ENCODE measurements around the gene RHD. TPM values are rescaled to one million over a fixed set of nuclear protein-coding genes. Genes with fewer than 3 reads are reported as not detected.

The RHD gene
- polyA plus RNA-seq, 1 of the 3 experiments (the other 2 are of a cell fraction), result not detected

- peak overlapping the region in 1 of 2 experiments; percentile 78; a peak in 2 of 4 replicates for H3K27ac ChIP-seq (ENCODE audit: low read depth in 2 of 2, low read length in 1 of 2)
- peaks cover 31 to 50% of the 10 kb centered on the region in 2 experiments for H3K36me3 ChIP-seq (replicated peaks in 1 of 2; ENCODE audit: control insufficient read depth in 1 of 2, insufficient read depth in 2 of 2, low read length in 1 of 2)
- H3K9me2 ChIP-seq, result no peaks in the 10 kb centered on the region
- H2AFZ ChIP-seq (ENCODE audit: low read depth), result no peak overlapping the region
- no peak overlapping the region for H3K4me3 ChIP-seq (ENCODE audit: low read depth in 2 of 2, low read length in 1 of 2)
- TF ChIP-seq GATA2 (CRISPR knock-in tag; IDR thresholded peaks at IDR 0.05) (no peak), MXI1 (IDR thresholded peaks at IDR 0.05; ENCODE audit: low read depth, low read length) (no peak), FOSL2 (IDR thresholded peaks at IDR 0.05; ENCODE audit: borderline replicate concordance, low read depth) (peak; percentile 46; the same call in 1 of the 2 replicates), GABPA (IDR thresholded peaks at IDR 0.05; ENCODE audit: low read depth) (no peak), RAD21 (IDR thresholded peaks at IDR 0.05; ENCODE audit: low read length) (no peak), PBX3 (IDR thresholded peaks at IDR 0.05) (no peak), JUND (IDR thresholded peaks at IDR 0.05) (peak; percentile 23; the same call in 1 of the 2 replicates), FOXJ3 (CRISPR knock-in tag; IDR thresholded peaks at IDR 0.05) (no peak), NRF1 (IDR thresholded peaks at IDR 0.05; ENCODE audit: low read depth, low read length) (no peak), CTCF (IDR thresholded peaks at IDR 0.05) (no peak)
- TF ChIP-seq, protein P1, sequence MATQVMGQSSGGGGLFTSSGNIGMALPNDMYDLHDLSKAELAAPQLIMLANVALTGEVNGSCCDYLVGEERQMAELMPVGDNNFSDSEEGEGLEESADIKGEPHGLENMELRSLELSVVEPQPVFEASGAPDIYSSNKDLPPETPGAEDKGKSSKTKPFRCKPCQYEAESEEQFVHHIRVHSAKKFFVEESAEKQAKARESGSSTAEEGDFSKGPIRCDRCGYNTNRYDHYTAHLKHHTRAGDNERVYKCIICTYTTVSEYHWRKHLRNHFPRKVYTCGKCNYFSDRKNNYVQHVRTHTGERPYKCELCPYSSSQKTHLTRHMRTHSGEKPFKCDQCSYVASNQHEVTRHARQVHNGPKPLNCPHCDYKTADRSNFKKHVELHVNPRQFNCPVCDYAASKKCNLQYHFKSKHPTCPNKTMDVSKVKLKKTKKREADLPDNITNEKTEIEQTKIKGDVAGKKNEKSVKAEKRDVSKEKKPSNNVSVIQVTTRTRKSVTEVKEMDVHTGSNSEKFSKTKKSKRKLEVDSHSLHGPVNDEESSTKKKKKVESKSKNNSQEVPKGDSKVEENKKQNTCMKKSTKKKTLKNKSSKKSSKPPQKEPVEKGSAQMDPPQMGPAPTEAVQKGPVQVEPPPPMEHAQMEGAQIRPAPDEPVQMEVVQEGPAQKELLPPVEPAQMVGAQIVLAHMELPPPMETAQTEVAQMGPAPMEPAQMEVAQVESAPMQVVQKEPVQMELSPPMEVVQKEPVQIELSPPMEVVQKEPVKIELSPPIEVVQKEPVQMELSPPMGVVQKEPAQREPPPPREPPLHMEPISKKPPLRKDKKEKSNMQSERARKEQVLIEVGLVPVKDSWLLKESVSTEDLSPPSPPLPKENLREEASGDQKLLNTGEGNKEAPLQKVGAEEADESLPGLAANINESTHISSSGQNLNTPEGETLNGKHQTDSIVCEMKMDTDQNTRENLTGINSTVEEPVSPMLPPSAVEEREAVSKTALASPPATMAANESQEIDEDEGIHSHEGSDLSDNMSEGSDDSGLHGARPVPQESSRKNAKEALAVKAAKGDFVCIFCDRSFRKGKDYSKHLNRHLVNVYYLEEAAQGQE (IDR thresholded peaks at IDR 0.05; ENCODE audit: low read depth, low read length), result no peak
- TF ChIP-seq, protein P2, sequence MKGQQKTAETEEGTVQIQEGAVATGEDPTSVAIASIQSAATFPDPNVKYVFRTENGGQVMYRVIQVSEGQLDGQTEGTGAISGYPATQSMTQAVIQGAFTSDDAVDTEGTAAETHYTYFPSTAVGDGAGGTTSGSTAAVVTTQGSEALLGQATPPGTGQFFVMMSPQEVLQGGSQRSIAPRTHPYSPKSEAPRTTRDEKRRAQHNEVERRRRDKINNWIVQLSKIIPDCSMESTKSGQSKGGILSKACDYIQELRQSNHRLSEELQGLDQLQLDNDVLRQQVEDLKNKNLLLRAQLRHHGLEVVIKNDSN (IDR thresholded peaks at IDR 0.05; ENCODE audit: borderline replicate concordance, low read depth), result peak; percentile 71; the same call in 1 of the 2 replicates
- TF ChIP-seq, protein P3, sequence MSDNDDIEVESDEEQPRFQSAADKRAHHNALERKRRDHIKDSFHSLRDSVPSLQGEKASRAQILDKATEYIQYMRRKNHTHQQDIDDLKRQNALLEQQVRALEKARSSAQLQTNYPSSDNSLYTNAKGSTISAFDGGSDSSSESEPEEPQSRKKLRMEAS (IDR thresholded peaks at IDR 0.05; ENCODE audit: low read depth), result peak; percentile 81
- WGBS (ENCODE audit: low lambda C conversion rate), result 80% methylated on average over 7 of the region's 7 CpGs
- no peak overlapping the region for H3K9ac ChIP-seq
- H4K20me1 ChIP-seq (ENCODE audit: insufficient read depth), result no peaks in the 10 kb centered on the region; the same call in 1 of the 2 replicates
- POLR2A ChIA-PET, result no interaction called here
- peak overlapping the region; percentile 23; the same call in 1 of the 2 replicates for H3K4me2 ChIP-seq
- H3K79me2 ChIP-seq (ENCODE audit: insufficient read depth), result peaks cover 25% of the 10 kb centered on the region; the same call in 1 of the 2 replicates
- no peaks in the 10 kb centered on the region for H3K27me3 ChIP-seq (ENCODE audit: insufficient read depth)
- DNase-seq, result no peak
- CTCF ChIA-PET, result no interaction called here
- peaks cover 3 to 14% of the 10 kb centered on the region in 2 experiments; a peak in 2 of 4 replicates for H3K4me1 ChIP-seq (ENCODE audit: control insufficient read depth in 1 of 2, insufficient read depth in 2 of 2, low read depth in 1 of 2, low read length in 1 of 2)
- no peaks in the 10 kb centered on the region for H3K9me3 ChIP-seq
- peaks cover 32% of the 10 kb centered on the region for H3F3A ChIP-seq (replicated peaks; ENCODE audit: insufficient read depth)
Measured at GRCh38 chr1:25360596-25361581, 88.6 kb downstream of the RHD start.

Data from SK-N-SH (cell line).